Upper lobe of left lung (tissue), 4 donors: ENCODE measurements around the gene GRAMD4.

Source experiments
- POLR2A ChIP-seq, 4 donors: fragments of 450-650 bp; IDR thresholded peaks; one replicate each; pipeline ENCODE4 v1.5.1; 2016 to 2017; ENCODE audit warnings: antibody characterized with exemption in 4 of 4, mild to moderate bottlenecking in 2 of 4
- POLR2AphosphoS5 ChIP-seq, 2 donors: sonication (generic); formaldehyde crosslinking; IDR thresholded peaks; one replicate each; pipeline ENCODE4 v1.5.1; 2017; ENCODE audit warnings: antibody characterized with exemption in 2 of 2
- TF ChIP-seq, protein P1 (sequence below), 6 experiments: fragments of 450-650 bp in 4 of 6; fragments of 200-600 bp in 2 of 6; sonication (generic) in 2 of 6; IDR thresholded peaks; one replicate each; pipeline ENCODE4 v1.5.1; 2016 to 2019; ENCODE audit warnings: antibody characterized with exemption in 6 of 6

DNA sequence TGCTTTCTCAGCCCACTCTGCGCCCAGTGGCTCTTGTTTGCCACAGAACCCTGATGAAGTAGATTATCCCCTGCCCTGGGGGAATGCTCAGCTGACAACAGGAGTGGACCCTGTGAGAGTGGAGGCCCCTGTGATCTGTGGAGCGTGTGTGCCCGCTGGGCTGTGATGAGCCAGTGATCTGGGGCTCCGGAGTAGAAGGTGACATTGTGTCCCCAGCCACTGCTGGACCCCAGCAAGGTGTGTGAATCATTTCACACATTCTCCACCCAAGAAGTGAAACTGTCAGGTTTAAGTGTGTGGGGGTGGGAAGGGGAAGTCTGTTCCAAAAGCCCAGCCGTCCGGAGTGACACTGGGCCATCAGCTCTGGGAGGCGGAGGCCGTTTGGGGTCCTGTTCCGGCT lies 33.1 kb upstream of the GRAMD4 start:
- TF ChIP-seq POLR2A (IDR thresholded peaks at IDR 0.05) (no peak), POLR2AphosphoS5 (IDR thresholded peaks at IDR 0.05) (no peak)
- TF ChIP-seq, protein P1, sequence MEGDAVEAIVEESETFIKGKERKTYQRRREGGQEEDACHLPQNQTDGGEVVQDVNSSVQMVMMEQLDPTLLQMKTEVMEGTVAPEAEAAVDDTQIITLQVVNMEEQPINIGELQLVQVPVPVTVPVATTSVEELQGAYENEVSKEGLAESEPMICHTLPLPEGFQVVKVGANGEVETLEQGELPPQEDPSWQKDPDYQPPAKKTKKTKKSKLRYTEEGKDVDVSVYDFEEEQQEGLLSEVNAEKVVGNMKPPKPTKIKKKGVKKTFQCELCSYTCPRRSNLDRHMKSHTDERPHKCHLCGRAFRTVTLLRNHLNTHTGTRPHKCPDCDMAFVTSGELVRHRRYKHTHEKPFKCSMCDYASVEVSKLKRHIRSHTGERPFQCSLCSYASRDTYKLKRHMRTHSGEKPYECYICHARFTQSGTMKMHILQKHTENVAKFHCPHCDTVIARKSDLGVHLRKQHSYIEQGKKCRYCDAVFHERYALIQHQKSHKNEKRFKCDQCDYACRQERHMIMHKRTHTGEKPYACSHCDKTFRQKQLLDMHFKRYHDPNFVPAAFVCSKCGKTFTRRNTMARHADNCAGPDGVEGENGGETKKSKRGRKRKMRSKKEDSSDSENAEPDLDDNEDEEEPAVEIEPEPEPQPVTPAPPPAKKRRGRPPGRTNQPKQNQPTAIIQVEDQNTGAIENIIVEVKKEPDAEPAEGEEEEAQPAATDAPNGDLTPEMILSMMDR (IDR thresholded peaks at IDR 0.05): no peak
